ENCODE results near the gene NADK2. TPM values are rescaled to one million over a fixed set of nuclear protein-coding genes. Genes with fewer than 3 reads are reported as not detected.

NADK2 gene
- polyA plus RNA-seq, 1 of the 3 experiments (the other 2 are of a cell fraction), result 7.6 TPM

- POLR2A ChIA-PET, result interaction anchor here (1.0 kb wide), 1 partner anchor 83 kb away, joined by 6 read pairs; the partner anchor contains the start of gene NADK2
- H3K9me3 ChIP-seq, result no peaks in the 10 kb centered on the region
- H3K36me3 ChIP-seq (replicated peaks in 1 of 2; ENCODE audit: control insufficient read depth in 1 of 2, insufficient read depth in 2 of 2, low read length in 1 of 2), result peaks cover 44 to 68% of the 10 kb centered on the region in 2 experiments
- no peaks in the 10 kb centered on the region for H3K9me2 ChIP-seq
- peaks cover 46 to 63% of the 10 kb centered on the region in 2 experiments for H3K4me1 ChIP-seq (ENCODE audit: control insufficient read depth in 1 of 2, insufficient read depth in 2 of 2, low read depth in 1 of 2, low read length in 1 of 2)
- no peaks in the 10 kb centered on the region for H4K20me1 ChIP-seq (ENCODE audit: insufficient read depth)
- H3F3A ChIP-seq (replicated peaks; ENCODE audit: insufficient read depth), result no peaks in the 10 kb centered on the region
- H3K4me2 ChIP-seq, result peak overlapping the region; percentile 7; the same call in 1 of the 2 replicates
- peak overlapping the region; percentile 50 to 99; a peak in 3 of 4 replicates for H3K27ac ChIP-seq (ENCODE audit: low read depth in 2 of 2, low read length in 1 of 2)
- CTCF ChIA-PET, result interaction anchor here (1.0 to 2.2 kb wide), 4 partner anchors 20 to 83 kb away, joined by 3 to 10 read pairs (median 6); partner anchors contain the start of gene NADK2
- peak; percentile 76 for DNase-seq
- peak overlapping the region in 1 of 2 experiments; percentile 1; a peak in 1 of 4 replicates for H3K4me3 ChIP-seq (ENCODE audit: low read depth in 2 of 2, low read length in 1 of 2)
- peaks cover 63% of the 10 kb centered on the region for H3K79me2 ChIP-seq (ENCODE audit: insufficient read depth)
- no peak overlapping the region for H2AFZ ChIP-seq (ENCODE audit: low read depth)
- 33% methylated on average over 2 of the region's 2 CpGs for whole genome bisulfite sequencing (ENCODE audit: low lambda C conversion rate)
- no peak overlapping the region for H3K9ac ChIP-seq
- H3K27me3 ChIP-seq (ENCODE audit: insufficient read depth), result no peaks in the 10 kb centered on the region
- TF ChIP-seq MEF2A (IDR thresholded peaks at IDR 0.05; ENCODE audit: borderline replicate concordance, low read depth) (no peak), FOXJ3 (CRISPR knock-in tag; IDR thresholded peaks at IDR 0.05) (peak; percentile 77; the same call in 1 of the 2 replicates), YY1 (IDR thresholded peaks at IDR 0.05; ENCODE audit: low read depth) (no peak), FOXM1 (IDR thresholded peaks at IDR 0.05; ENCODE audit: low read depth) (peak; percentile 43; the same call in 1 of the 2 replicates), TEAD4 (IDR thresholded peaks at IDR 0.05; ENCODE audit: borderline replicate concordance, insufficient read depth) (peak; percentile 75), RCOR1 (IDR thresholded peaks at IDR 0.05; ENCODE audit: low read length) (peak; percentile 95), MXI1 (IDR thresholded peaks at IDR 0.05; ENCODE audit: low read depth, low read length) (peak; percentile 54; the same call in 1 of the 2 replicates), USF2 (IDR thresholded peaks at IDR 0.05; ENCODE audit: borderline replicate concordance, low read depth, low read length) (no peak), USF1 (IDR thresholded peaks at IDR 0.05; ENCODE audit: borderline replicate concordance, low read depth) (0 out of 2 replicates have a peak, but pooled peaks have one; percentile 6), REST (IDR thresholded peaks at IDR 0.05; ENCODE audit: low read depth, low read length) (0 out of 2 replicates have a peak, but pooled peaks have one; percentile 39), TAF1 (IDR thresholded peaks at IDR 0.05; ENCODE audit: borderline replicate concordance, low read depth, low read length) (no peak), GABPA (IDR thresholded peaks at IDR 0.05; ENCODE audit: low read depth) (no peak), RAD21 (IDR thresholded peaks at IDR 0.05; ENCODE audit: low read length) (peak; percentile 40; the same call in 1 of the 2 replicates), RXRA (IDR thresholded peaks at IDR 0.05; ENCODE audit: borderline replicate concordance, low read depth) (peak; percentile 23; the same call in 1 of the 2 replicates), TCF12 (IDR thresholded peaks at IDR 0.05) (peak; percentile 91), CHD2 (IDR thresholded peaks at IDR 0.05; ENCODE audit: low read length, partially characterized antibody) (peak; percentile 71), GATA2 (CRISPR knock-in tag; IDR thresholded peaks at IDR 0.05) (peak; percentile 74), SMC3 (IDR thresholded peaks at IDR 0.05; ENCODE audit: low read depth, low read length) (no peak; the same call in 1 of the 2 replicates), NRF1 (IDR thresholded peaks at IDR 0.05; ENCODE audit: low read depth, low read length) (no peak), SIN3A (IDR thresholded peaks at IDR 0.05; ENCODE audit: borderline replicate concordance, low read depth, low read length) (no peak), EP300 (IDR thresholded peaks at IDR 0.05; ENCODE audit: borderline replicate concordance in 1 of 2, low read depth in 1 of 2, low read length in 1 of 2) (peak; percentile 51 to 98; a peak in 3 of 4 replicates), MAX (IDR thresholded peaks at IDR 0.05; ENCODE audit: low read depth) (no peak), ELF1 (IDR thresholded peaks at IDR 0.05) (no peak), IRF3 (IDR thresholded peaks at IDR 0.05; ENCODE audit: low read depth, low read length) (no peak), RFX5 (IDR thresholded peaks at IDR 0.05; ENCODE audit: low read length) (no peak; the same call in 1 of the 2 replicates)
Measured at GRCh38 chr5:36158144-36158543, 83.6 kb downstream of the NADK2 start.
